OCI-LY1 (cell line): ENCODE results near the gene TCERG1L.

Source experiments
- H2AFZ ChIP-seq: fragments of 200-600 bp; sonication (generic), shearing (Covaris generic); 2 replicates; pipeline ENCODE4 v1.6.0; 2014; ENCODE audit warnings: antibody characterized with exemption, mild to moderate bottlenecking, low read length
- H3F3A ChIP-seq: fragments of 200-600 bp; sonication (generic), shearing (Covaris generic); 2 replicates; pipeline ENCODE4 v1.6.0; 2014; ENCODE audit warnings: mild to moderate bottlenecking, antibody characterized with exemption, low read length, moderate library complexity; ENCODE audit not compliant: insufficient read depth
- H3K27ac ChIP-seq: fragments of 200-600 bp; sonication (generic); 2 replicates; pipeline ENCODE4 v1.5.1; 2014; ENCODE audit warnings: low read length, mixed run types, mild to moderate bottlenecking, low read depth; ENCODE audit not compliant: poor library complexity, severe bottlenecking
- H3K27me3 ChIP-seq: fragments of 200-600 bp; sonication (generic); 2 replicates; pipeline ENCODE4 v1.6.0; 2014; ENCODE audit warnings: antibody characterized with exemption, mild to moderate bottlenecking, low read length, moderate library complexity; ENCODE audit not compliant: insufficient read depth
- H3K36me3 ChIP-seq: fragments of 200-600 bp; sonication (generic); 2 replicates; pipeline ENCODE4 v1.6.1; 2014; ENCODE audit warnings: mild to moderate bottlenecking, antibody characterized with exemption, low read length, moderate library complexity, mixed read lengths; ENCODE audit not compliant: insufficient read depth
- H3K4me1 ChIP-seq: fragments of 200-600 bp; sonication (generic); 2 replicates; pipeline ENCODE4 v1.5.1; 2014; ENCODE audit warnings: mild to moderate bottlenecking, low read length, moderate library complexity; ENCODE audit not compliant: insufficient read depth, severe bottlenecking
- H3K4me2 ChIP-seq: fragments of 200-600 bp; sonication (generic), shearing (Covaris generic); 2 replicates; pipeline ENCODE4 v1.6.1; 2014; ENCODE audit warnings: low read length
- H3K4me3 ChIP-seq: fragments of 200-600 bp; sonication (generic); 2 replicates; pipeline ENCODE4 v1.5.1; 2014; ENCODE audit warnings: low read length, low read depth, mild to moderate bottlenecking, mixed read lengths; ENCODE audit not compliant: poor library complexity, severe bottlenecking
- H3K79me2 ChIP-seq: fragments of 200-600 bp; shearing (Covaris generic); 2 replicates; pipeline ENCODE4 v1.6.1; 2016; ENCODE audit warnings: mixed run types, low read length, mixed read lengths; ENCODE audit not compliant: insufficient read depth
- H3K9ac ChIP-seq: fragments of 200-600 bp; sonication (generic), shearing (Covaris generic); 2 replicates; pipeline ENCODE4 v1.6.1; 2014; ENCODE audit warnings: mild to moderate bottlenecking, low read length, mixed read lengths
- H3K9me2 ChIP-seq: fragments of 200-600 bp; sonication (generic), shearing (Covaris generic); 2 replicates; pipeline ENCODE4 v1.6.1; 2014; ENCODE audit warnings: low read depth, mild to moderate bottlenecking, low read length, mixed read lengths
- H3K9me3 ChIP-seq: fragments of 200-600 bp; shearing (Covaris generic); 2 replicates; pipeline ENCODE4 v1.6.1; 2014; ENCODE audit warnings: low read length, mixed read lengths
- H4K20me1 ChIP-seq: fragments of 200-600 bp; sonication (generic), shearing (Covaris generic); 2 replicates; pipeline ENCODE4 v1.6.0; 2016; ENCODE audit warnings: mild to moderate bottlenecking, low read length; ENCODE audit not compliant: insufficient read depth
- EZH2 ChIP-seq: fragments of 200-600 bp; sonication (generic), shearing (Covaris generic); IDR thresholded peaks from 2 replicates; pipeline ENCODE4 v1.8.0; 2017; ENCODE audit warnings: borderline replicate concordance, mixed run types, mild to moderate bottlenecking, antibody characterized with exemption, low read length, moderate library complexity, mixed read lengths
- TF ChIP-seq, protein P1 (sequence below): fragments of 200-600 bp; sonication (generic), shearing (Covaris generic); IDR thresholded peaks from 2 replicates; pipeline ENCODE4 v1.5.1; 2017; ENCODE audit warnings: mild to moderate bottlenecking, antibody characterized with exemption, low read length, moderate library complexity, mixed read lengths

Gene TCERG1L, protein sequence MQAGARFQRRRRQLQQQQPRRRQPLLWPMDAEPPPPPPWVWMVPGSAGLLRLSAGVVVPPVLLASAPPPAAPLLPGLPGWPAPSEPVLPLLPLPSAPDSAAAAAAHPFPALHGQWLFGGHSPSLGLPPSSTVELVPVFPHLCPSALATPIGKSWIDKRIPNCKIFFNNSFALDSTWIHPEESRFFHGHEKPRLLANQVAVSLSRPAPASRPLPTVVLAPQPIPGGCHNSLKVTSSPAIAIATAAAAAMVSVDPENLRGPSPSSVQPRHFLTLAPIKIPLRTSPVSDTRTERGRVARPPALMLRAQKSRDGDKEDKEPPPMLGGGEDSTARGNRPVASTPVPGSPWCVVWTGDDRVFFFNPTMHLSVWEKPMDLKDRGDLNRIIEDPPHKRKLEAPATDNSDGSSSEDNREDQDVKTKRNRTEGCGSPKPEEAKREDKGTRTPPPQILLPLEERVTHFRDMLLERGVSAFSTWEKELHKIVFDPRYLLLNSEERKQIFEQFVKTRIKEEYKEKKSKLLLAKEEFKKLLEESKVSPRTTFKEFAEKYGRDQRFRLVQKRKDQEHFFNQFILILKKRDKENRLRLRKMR

GRCh38 chr10:131311661-131312477 is at the start of gene TCERG1L:
TCERG1L (minus strand) TSS chr10:131311721; CDS start chr10:131311635, 86 bp downstream.
- no peak within 1 kb of the TSS for H3K27ac ChIP-seq
- no peak within 1 kb of the TSS for H3K4me3 ChIP-seq
- no peaks in the 10 kb centered on the region for H3F3A ChIP-seq
- no peak within 1 kb of the TSS for H3K9ac ChIP-seq
- no peaks in the 10 kb centered on the region for H4K20me1 ChIP-seq
- TF ChIP-seq, protein P1, sequence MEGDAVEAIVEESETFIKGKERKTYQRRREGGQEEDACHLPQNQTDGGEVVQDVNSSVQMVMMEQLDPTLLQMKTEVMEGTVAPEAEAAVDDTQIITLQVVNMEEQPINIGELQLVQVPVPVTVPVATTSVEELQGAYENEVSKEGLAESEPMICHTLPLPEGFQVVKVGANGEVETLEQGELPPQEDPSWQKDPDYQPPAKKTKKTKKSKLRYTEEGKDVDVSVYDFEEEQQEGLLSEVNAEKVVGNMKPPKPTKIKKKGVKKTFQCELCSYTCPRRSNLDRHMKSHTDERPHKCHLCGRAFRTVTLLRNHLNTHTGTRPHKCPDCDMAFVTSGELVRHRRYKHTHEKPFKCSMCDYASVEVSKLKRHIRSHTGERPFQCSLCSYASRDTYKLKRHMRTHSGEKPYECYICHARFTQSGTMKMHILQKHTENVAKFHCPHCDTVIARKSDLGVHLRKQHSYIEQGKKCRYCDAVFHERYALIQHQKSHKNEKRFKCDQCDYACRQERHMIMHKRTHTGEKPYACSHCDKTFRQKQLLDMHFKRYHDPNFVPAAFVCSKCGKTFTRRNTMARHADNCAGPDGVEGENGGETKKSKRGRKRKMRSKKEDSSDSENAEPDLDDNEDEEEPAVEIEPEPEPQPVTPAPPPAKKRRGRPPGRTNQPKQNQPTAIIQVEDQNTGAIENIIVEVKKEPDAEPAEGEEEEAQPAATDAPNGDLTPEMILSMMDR: no peak
- H3K4me2 ChIP-seq: no peak within 1 kb of the TSS
- H3K27me3 ChIP-seq: no peaks in the 10 kb centered on the region
- no peaks in the 10 kb centered on the region for H3K4me1 ChIP-seq
- no peaks in the 10 kb centered on the region for H3K9me3 ChIP-seq
- no peak within 1 kb of the TSS for H2AFZ ChIP-seq
- no peaks in the 10 kb centered on the region for H3K36me3 ChIP-seq
- no peaks in the 10 kb centered on the region for H3K9me2 ChIP-seq
- H3K79me2 ChIP-seq: no peaks in the 10 kb centered on the region

- Histone ChIP-seq H4K20me1 (no peaks in the 10 kb centered on the region), H3K9ac (no peak overlapping the region), H3K4me2 (no peak overlapping the region), H3K27ac (no peak overlapping the region), H2AFZ (no peak overlapping the region), H3K36me3 (no peaks in the 10 kb centered on the region), H3K79me2 (no peaks in the 10 kb centered on the region), H3K9me3 (no peaks in the 10 kb centered on the region), H3K4me3 (no peak overlapping the region), H3K27me3 (no peaks in the 10 kb centered on the region), H3K9me2 (no peaks in the 10 kb centered on the region), H3K4me1 (no peaks in the 10 kb centered on the region), H3F3A (no peaks in the 10 kb centered on the region)
- TF ChIP-seq EZH2: no peak
- TF ChIP-seq, protein P1: no peak
Measured at GRCh38 chr10:131358741-131359442, 47.4 kb upstream of the TCERG1L start.

DNA sequence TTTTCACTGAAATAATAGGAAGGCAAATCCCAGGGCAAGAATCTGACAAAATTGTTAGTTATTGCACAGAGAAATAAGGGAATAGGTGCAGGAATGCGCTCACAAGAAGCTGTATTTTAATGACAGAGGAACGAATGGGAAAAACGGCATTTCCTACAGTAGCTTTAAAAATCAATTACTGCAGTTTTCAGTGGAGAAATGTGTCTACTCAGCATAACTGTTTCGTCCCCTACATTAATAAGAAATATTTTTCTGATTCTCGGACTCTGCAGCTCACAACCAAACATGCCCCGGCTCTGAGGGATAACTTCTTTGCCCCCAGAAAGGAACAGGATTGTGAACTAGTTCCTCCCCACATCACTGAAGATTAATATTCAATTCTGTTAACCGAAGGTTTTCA is 44.9 kb upstream of the TCERG1L start:
- Histone ChIP-seq H3K4me3 (no peak overlapping the region), H3K27ac (no peak overlapping the region), H2AFZ (no peak overlapping the region), H3K79me2 (no peaks in the 10 kb centered on the region), H3K9me2 (no peaks in the 10 kb centered on the region), H3K9me3 (no peaks in the 10 kb centered on the region), H3K36me3 (no peaks in the 10 kb centered on the region), H4K20me1 (no peaks in the 10 kb centered on the region), H3K27me3 (no peaks in the 10 kb centered on the region), H3K9ac (no peak overlapping the region), H3K4me1 (no peaks in the 10 kb centered on the region), H3K4me2 (no peak overlapping the region), H3F3A (no peaks in the 10 kb centered on the region)
- TF ChIP-seq EZH2: no peak
- TF ChIP-seq, protein P1: no peak
